K562 (cell line): Measurements from ENCODE around the gene THADA. TPM values are rescaled to one million over a fixed set of nuclear protein-coding genes. Genes with fewer than 3 reads are reported as not detected.
A peak's percentile ranks its signal among the peaks of the same experiment; 100 is the strongest.

Source experiments
- BRD9 ChIP-seq: fragments of 450-650 bp; IDR thresholded peaks from 2 replicates; pipeline ENCODE4 v1.6.1; 2018; ENCODE audit warnings: low read depth; ENCODE audit not compliant: partially characterized antibody
- CBFB ChIP-seq: sonication (generic); formaldehyde crosslinking; IDR thresholded peaks from 2 replicates; pipeline ENCODE4 v1.4.0; 2020; ENCODE audit warnings: mild to moderate bottlenecking, missing genetic modification reagents
- CTCFL ChIP-seq: IDR thresholded peaks from 2 replicates; pipeline ENCODE4 v1.6.1; 2011; ENCODE audit warnings: borderline replicate concordance, low read depth, mild to moderate bottlenecking, moderate library complexity, low read length; ENCODE audit not compliant: insufficient read depth, poor library complexity, severe bottlenecking
- FOXJ3 ChIP-seq: sonication (generic); formaldehyde crosslinking; IDR thresholded peaks from 2 replicates; pipeline ENCODE4 v1.4.0; 2020; ENCODE audit warnings: mild to moderate bottlenecking, missing genetic modification reagents
- PBX2 ChIP-seq, 2 experiments: IDR thresholded peaks in 1 of 2; conservative IDR thresholded peaks in 1 of 2; 2 replicates each; pipeline ENCODE4 v1.6.1; 2016; ENCODE audit warnings: low read depth in 2 of 2, mild to moderate bottlenecking in 1 of 2, missing compliant biosample characterization in 1 of 2, missing genetic modification characterization in 1 of 2, moderate library complexity in 1 of 2
- PYGO2 ChIP-seq: fragments of 450-650 bp; IDR thresholded peaks from 2 replicates; pipeline ENCODE4 v1.6.1; 2016; ENCODE audit warnings: mild to moderate bottlenecking, missing genetic modification characterization, moderate library complexity, missing compliant biosample characterization
- RCOR1 ChIP-seq, 2 experiments: IDR thresholded peaks; 2 replicates each; pipeline ENCODE4 v1.6.1; 2012; ENCODE audit warnings: low read depth in 2 of 2, low read length in 2 of 2, borderline replicate concordance in 1 of 2, improper control_type of control experiment in 1 of 2
- STAT5B ChIP-seq: fragments of 250-450 bp; sonication (Bioruptor Pico); IDR thresholded peaks from 2 replicates; pipeline ENCODE4 v1.8.0; 2021; ENCODE audit warnings: mild to moderate bottlenecking, inconsistent platforms
- USF2 ChIP-seq: sonication (generic); formaldehyde crosslinking; IDR thresholded peaks from 2 replicates; pipeline ENCODE4 v1.5.0; 2020; ENCODE audit warnings: missing genetic modification reagents
- YBX1 ChIP-seq: fragments of 450-650 bp; IDR thresholded peaks from 2 replicates; pipeline ENCODE4 v1.7.1; 2016; ENCODE audit warnings: mild to moderate bottlenecking
- ZMIZ1 ChIP-seq, 2 experiments: fragments of 150-350 bp in 1 of 2; IDR thresholded peaks; 2 replicates each; pipeline ENCODE4 v1.6.1; 2012 to 2016; ENCODE audit warnings: low read depth in 2 of 2, low read length in 2 of 2, mild to moderate bottlenecking in 1 of 2, moderate library complexity in 1 of 2
- ZNF217 ChIP-seq: sonication (generic); formaldehyde crosslinking; IDR thresholded peaks from 2 replicates; pipeline ENCODE4 v1.8.0; 2022; ENCODE audit warnings: mild to moderate bottlenecking, missing genetic modification reagents
- ZNF224 ChIP-seq: sonication (generic); formaldehyde crosslinking; IDR thresholded peaks from 2 replicates; pipeline ENCODE4 v1.8.0; 2022; ENCODE audit warnings: mild to moderate bottlenecking, missing genetic modification reagents
- ZNF655 ChIP-seq: fragments of 250-450 bp; sonication (Bioruptor Pico); IDR thresholded peaks from 2 replicates; pipeline ENCODE4 v1.5.0; 2021
- ZNF76 ChIP-seq: fragments of 250-450 bp; sonication (Bioruptor Pico); IDR thresholded peaks from 2 replicates; pipeline ENCODE4 v1.4.0; 2020; ENCODE audit warnings: mild to moderate bottlenecking, moderate library complexity, borderline replicate concordance
- ZNF77 ChIP-seq: fragments of 250-450 bp; sonication (Bioruptor Pico); IDR thresholded peaks from 2 replicates; pipeline ENCODE4 v1.5.0; 2020
- polyA plus RNA-seq, 8 experiments: library from polyadenylated mRNA; depleted of rRNA in 4 of 8; stranded (reverse) in 5 of 8; unstranded in 3 of 8; fragments of >200 nt; fragmentation: Nextera tagmentation in 2 of 8; fragmentation: Illumina TruSeq in 1 of 8; extraction: Ambion mirVana in 2 of 8; extraction: Trizol in 1 of 8; gene quantifications; 2 replicates each; pipeline versions ENCODE4 v1.2.1 to v1.2.3, GENCODE V29; 2011 to 2014; ENCODE audit warnings: inconsistent platforms in 1 of 8, missing spikeins in 1 of 8
- total RNA-seq, 7 experiments: library from RNA; depleted of rRNA in 6 of 7; stranded (reverse); fragments of >200 nt in 6 of 7; fragmentation: Illumina TruSeq in 2 of 7; extraction: Trizol in 2 of 7; gene quantifications; 2 replicates each; pipeline versions ENCODE4 v1.2.1 to v1.2.3, GENCODE V29; 2011 to 2021; ENCODE audit warnings: low replicate concordance in 1 of 7

THADA gene
- total and polyA plus RNA-seq, 9 of the 15 experiments (the other 6 are each of a cell fraction or from before 2014, with no cell fraction given): 17.8 to 34.7 (median 31.9) TPM

- peak in 1 of 2 experiments; percentile 83; a peak in 1 of 4 replicates for TF ChIP-seq RCOR1 (IDR thresholded peaks at IDR 0.05; ENCODE audit: borderline replicate concordance in 1 of 2, low read depth in 2 of 2, low read length in 2 of 2)
- no peak for TF ChIP-seq PYGO2 (tag)
- TF ChIP-seq ZNF217 (CRISPR knock-in tag): no peak
- TF ChIP-seq STAT5B (CRISPR knock-in tag): no peak
- no peak for TF ChIP-seq CTCFL
- peak; percentile 70 for TF ChIP-seq BRD9
- no peak for TF ChIP-seq ZNF224 (CRISPR knock-in tag)
- TF ChIP-seq FOXJ3 (CRISPR knock-in tag): no peak
- no peak for TF ChIP-seq PBX2 (CRISPR knock-in tag; IDR thresholded peaks at IDR 0.05; ENCODE audit: low read depth)
- peak; percentile 58; the same call in 1 of the 2 replicates for TF ChIP-seq PBX2 (tag; conservative IDR thresholded peaks at IDR 0.05; ENCODE audit: low read depth)
- TF ChIP-seq YBX1: no peak
- no peak for TF ChIP-seq CBFB (CRISPR knock-in tag)
- TF ChIP-seq ZMIZ1 (IDR thresholded peaks at IDR 0.05; ENCODE audit: low read depth in 2 of 2, low read length in 2 of 2): peak in 1 of 2 experiments; percentile 76; a peak in 1 of 4 replicates
- no peak for TF ChIP-seq ZNF655
- TF ChIP-seq USF2 (CRISPR knock-in tag): no peak
- TF ChIP-seq ZNF76 (CRISPR knock-in tag): no peak
- TF ChIP-seq ZNF77 (CRISPR knock-in tag): no peak
These were observed 169.4 kb downstream of the THADA start (continued) for GRCh38 chr2:43426305-43427031.
